Measurements from ENCODE around the gene EYA4.

GRCh38 chr6:133275213-133275612, 34.1 kb downstream of the EYA4 start:
- no peak for TF ChIP-seq POLR2A (IDR thresholded peaks at IDR 0.05)
- TF ChIP-seq, protein P1, sequence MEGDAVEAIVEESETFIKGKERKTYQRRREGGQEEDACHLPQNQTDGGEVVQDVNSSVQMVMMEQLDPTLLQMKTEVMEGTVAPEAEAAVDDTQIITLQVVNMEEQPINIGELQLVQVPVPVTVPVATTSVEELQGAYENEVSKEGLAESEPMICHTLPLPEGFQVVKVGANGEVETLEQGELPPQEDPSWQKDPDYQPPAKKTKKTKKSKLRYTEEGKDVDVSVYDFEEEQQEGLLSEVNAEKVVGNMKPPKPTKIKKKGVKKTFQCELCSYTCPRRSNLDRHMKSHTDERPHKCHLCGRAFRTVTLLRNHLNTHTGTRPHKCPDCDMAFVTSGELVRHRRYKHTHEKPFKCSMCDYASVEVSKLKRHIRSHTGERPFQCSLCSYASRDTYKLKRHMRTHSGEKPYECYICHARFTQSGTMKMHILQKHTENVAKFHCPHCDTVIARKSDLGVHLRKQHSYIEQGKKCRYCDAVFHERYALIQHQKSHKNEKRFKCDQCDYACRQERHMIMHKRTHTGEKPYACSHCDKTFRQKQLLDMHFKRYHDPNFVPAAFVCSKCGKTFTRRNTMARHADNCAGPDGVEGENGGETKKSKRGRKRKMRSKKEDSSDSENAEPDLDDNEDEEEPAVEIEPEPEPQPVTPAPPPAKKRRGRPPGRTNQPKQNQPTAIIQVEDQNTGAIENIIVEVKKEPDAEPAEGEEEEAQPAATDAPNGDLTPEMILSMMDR (IDR thresholded peaks at IDR 0.05): no peak
- TF ChIP-seq POLR2AphosphoS5 (IDR thresholded peaks at IDR 0.05): no peak

All from breast epithelium (tissue), 3 donors.